NCI-H1092 (cell line): ENCODE data around the gene MAPKAPK3.
A peak's percentile ranks its signal among the peaks of the same experiment; 100 is the strongest.

Experiments used
- DNase-seq: peaks from one replicate; lab custom pipeline; 2025; lab: John Stamatoyannopoulos, UW

Gene MAPKAPK3

GRCh38 chr3:50617096-50617791 is at the start of gene MAPKAPK3:
TSS of gene MAPKAPK3 (plus strand) at chr3:50617151. CDS start at chr3:50617566, 415 bp downstream.
- DNase-seq = no peak

DNA sequence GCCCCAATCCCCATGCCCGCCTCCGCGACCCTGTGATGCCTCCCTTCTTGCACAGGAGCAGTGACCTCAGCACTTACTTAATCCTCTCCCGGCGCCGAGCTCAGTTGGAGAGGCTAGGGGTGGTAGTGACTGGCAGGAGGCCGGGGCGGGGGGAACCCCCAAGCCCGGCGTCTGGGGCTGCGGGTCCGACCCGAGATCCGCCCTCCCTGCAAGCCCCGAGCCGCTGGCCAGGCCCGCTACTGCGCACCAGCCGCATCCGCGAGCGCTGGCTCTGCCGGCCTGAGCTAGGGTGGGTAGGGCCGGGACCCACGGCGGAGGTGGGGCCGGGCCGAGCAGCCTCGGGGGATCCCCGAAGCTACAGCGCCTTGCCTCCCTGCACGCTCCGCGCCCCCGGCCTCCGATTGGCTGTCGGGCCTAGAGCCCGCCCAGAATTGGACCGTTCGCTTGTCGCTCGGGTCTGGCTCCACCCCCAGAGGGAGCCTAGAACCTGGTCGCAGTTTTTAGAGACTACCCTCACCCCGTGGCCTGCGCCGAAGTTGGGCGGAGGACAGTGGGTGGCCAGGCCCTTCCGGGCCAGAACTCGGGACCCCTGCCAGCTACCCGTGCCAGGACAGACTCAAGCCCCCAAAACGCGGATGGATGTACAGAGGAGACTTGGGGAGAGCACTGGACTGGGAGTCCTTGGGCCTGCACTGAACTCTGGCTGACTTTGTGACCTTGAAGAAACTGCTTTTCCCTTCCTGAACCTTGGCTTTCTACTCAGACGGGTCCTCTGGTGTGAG is 49.4 kb upstream of the MAPKAPK3 start, which contains the start of gene C3orf18:
Gene C3orf18 (minus strand): TSS at position 362 of the 782 bp plus-strand sequence. CDS start 2,048 bp downstream, outside the sequence.
- peak; percentile 70 for DNase-seq

DNA sequence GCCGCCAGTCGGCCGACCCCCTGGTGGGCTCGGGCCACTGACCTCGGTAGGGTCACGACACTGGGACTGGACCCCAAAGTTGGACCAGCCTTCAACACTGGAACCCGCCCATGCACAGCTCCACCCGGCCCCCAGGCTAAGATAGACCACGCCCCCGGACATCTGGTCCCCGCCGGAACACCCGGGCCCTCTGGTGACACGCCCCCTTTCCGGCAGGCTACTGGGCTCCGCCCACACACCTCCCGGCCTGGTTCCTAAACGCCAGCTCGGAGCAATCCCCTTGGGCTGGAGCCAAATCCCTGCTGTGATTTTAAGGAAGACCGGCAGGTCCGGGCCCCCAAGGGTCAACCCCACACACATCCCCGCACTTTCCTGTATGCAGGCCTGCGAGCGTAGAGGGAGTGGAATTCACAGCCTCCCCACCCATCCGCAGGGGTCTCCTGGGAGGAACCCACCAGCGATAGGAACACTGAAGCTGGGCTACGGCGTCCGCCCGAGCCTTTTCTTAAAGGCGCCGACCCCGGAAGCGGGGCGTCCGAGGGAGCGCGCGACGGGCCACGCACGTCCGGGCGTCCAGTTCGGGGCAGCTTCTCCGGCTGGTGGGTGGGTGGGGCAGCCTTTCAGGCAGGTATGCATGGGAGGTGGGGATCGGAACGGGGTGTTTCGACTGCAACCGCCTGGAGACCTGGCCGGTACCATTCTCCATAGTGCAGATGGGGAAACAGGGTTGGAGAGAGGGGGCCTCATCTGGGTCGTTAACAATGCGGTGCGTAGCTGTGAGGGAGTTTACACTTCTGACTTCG is 47.8 kb upstream of the MAPKAPK3 start, which contains the start of gene HEMK1:
Gene HEMK1 (plus strand): TSS at position 576 of the 803 bp plus-strand sequence. CDS start 1,583 bp downstream, outside the sequence.
- DNase-seq = peak; percentile 88

DNA sequence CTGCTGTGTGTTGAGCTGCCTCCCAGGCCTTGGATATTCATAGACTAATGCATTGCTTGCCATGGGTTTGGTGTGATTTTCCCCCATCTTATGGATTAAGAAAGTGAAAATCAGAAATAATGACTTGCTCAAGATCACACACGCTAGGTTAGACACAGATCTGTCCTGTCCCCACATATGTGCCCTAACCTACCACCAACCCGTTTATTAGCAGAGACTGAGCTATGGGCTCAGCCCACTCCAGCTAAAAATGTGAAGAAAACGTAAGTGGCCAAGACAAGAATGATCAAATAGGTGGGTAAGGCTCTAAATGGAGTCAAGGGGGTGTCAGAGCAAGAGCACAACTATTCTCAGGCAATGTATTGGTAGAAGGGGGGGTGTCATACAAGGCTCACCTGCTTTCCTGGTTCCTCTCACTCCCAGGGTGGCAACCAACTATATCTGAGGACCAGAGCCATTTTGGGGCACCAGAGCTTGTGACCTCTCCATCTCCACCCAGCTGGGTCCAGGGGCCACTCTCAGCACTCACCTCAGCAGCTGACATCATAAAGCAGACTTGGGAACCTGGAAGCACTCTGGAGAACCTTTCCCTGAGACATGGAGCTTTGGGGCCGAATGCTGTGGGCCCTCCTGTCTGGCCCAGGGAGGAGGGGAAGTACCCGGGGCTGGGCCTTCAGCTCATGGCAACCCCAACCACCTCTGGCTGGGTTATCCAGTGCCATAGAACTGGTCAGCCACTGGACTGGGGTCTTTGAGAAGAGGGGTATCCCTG is 46.3 kb upstream of the MAPKAPK3 start:
- no peak for DNase-seq

GRCh38 chr3:50571486-50571885 is 45.5 kb upstream of the MAPKAPK3 start:
- no peak for DNase-seq

DNA sequence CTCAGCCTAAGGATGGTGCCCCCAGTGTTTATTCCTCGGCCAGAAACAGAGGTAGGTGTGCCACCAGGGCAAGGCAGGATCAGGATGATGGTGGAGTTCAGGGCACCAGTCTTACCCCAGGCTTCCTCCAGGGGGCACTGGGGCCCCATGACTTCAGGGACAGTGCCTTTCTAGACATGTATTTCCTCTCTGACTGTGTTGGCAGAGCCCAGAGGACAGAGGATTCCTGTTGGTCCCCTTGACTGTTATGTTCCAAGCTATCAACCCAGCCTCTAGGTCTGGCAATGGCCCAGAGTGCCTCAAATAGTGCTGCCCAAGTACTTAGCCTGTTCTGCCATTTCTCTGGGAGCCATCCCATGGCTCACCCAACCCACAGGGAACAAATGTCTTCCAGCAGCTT is 44.8 kb upstream of the MAPKAPK3 start:
- peak; percentile 16 for DNase-seq

DNA sequence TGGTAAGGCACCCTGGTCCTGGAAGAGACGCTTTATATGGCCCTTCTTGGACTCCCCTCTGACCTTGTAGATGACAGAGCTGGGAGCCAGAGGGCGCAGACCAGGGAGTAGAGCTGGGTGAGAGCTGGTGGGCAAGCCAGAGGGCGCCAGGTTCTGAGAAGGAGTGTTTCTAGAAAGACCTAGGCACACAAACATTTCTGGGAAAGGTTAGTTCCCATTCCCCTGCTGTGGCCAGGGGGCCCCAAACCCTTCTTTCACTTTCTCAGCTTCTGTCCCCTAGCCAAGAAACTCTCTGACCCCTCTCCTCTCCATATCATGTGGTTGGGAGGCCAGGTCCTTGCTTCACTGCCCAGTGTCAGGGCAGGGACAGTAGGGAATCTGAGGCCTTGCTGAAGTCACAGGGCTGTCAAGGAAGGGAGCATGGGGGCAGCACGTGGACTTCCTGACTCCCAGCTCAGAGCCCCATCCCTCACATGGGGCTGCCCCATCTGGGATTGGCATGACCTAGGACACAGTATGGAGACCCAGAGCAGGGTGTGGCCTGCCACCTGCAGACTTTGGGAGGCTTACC is 44.1 kb upstream of the MAPKAPK3 start:
- no peak for DNase-seq

- no peak for DNase-seq
Observed at GRCh38 chr3:50573566-50574443, 43.1 kb upstream of the MAPKAPK3 start.

DNA sequence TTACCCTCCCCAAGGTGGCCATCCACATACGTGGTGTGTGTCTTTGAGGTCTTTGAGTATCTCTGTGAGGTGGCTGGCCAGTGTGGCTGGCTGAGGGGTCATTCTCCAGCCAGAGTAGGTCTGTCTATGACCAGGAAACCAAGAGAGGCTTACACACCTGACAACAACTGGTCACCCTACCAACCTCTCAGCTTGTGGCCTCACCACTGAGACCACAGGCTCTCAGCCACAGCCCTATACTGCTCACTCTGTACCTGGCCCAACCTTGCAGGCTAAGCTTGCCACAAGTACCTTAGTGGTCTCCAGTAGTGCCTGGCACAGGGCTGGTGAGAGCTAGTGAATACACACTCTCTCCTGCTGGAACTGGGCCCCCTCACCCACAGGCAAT is 42.5 kb upstream of the MAPKAPK3 start:
- DNase-seq = no peak

DNA sequence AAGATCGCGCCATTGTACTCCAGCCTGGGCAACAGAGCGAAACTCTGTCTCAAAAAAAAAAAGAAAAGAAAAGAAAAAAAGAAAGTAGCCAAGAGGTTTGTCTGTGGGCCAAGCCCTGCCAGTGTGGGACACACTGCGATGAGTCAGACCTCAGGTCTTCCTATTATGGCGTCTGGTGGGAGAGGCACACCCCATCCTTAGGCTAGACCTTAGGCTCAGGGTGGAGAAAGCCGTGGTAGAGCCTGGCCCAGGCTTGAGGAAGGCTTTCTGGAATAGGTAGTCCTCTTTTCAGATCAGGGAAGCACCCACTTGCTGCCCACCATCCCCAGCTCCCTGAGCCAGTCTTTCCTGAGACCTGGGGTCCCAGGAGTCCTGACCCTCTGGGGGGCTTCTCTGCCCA is 41.6 kb upstream of the MAPKAPK3 start:
- no peak for DNase-seq

DNA sequence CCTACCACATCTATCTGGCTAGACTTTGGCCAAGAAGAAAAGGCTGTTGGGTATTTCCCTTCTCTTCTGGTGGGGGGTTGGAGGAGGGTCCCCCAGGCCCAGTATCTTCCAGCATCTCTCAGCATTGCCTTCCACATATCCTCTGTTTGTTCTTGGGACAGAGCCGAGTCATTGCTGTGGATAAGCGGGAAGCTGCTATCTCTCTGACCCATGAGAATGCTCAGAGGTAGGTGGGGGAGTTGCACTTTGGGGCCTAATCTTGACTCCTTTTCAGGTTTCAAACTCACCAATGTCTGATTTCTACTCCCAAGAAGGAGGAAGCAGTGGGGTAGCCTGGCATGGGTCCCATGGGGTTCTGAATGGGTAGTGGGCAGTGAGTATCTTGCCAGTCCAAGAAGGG is 39.6 kb upstream of the MAPKAPK3 start:
- no peak for DNase-seq

DNA sequence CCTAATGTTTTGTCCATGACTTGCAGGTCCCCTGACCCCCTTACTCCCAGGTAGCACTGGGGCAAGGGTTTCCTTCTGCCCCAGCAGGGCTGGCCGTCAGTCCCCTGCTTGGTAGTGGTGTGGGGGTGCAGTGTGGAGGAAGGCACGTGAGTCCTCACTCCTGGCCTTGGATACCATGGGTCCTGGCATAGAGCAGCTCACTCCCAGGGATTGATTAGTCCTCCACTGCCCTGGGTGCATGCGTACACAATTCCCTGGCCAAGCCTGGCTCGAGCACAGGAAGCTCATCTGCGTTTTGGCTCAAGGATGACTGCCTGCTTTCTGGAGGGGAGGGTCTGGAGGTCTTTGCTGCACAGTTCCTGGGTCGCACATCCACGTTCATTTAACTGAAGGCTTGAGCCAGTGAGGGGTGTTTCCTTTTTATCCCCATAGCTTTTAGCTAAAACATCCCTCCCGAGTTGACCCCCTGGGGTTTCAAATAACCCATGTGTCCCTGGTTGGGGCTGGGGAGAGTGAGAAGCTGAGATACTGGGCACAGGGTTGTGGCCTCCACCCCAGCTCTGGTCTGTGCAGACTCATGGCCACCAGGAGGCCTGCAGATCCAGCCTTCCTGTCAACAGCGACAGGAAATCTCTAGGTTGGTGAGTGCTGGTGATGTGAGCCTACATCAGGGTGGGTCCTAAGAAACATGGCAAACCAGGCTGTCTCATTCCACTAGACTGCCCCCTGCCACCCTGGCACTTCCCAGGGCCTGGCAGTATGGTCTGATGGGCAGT is 36.1 kb upstream of the MAPKAPK3 start:
- DNase-seq = no peak

GRCh38 chr3:50581459-50581842 is 35.5 kb upstream of the MAPKAPK3 start:
- DNase-seq = no peak

GRCh38 chr3:50582083-50582482 is 34.9 kb upstream of the MAPKAPK3 start:
- no peak for DNase-seq

DNA sequence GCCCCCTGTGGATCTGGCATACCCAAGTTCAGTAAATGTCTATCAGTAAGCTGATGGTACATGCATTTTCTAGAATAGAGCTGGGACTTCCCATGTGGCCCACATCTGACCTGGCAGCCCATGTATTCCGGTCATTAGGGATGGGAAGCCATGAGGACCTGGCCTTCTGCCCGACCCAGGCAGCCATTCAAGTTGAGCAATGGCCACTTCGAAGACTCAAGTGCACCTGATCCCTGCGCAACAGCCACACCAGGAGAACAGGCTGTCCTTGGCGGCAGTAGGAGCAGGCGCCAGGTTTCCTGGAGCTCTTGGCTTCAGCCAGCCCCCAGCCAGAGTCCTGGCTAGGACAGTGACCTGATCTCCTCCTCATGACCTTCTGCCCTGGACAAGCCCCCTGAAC is 33.1 kb upstream of the MAPKAPK3 start:
- DNase-seq = no peak

DNA sequence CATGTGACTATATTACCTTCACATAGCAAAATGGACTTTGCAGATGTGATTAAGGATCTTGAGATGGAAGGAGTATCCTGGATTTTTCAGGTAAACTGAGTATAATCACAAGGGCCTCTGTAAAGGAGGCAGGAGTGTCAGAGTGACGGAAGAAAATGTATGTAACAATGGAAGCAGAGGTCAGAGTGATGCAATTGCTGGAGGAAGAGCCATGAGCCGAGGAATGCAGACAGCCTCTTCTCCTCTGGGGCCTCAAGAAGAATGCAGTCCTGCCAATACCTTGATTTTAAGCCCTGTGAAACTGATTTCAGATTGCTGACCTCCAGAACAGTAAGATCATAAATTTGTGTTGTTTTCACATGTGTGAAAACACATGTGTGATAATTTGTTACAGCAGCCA is 32.6 kb upstream of the MAPKAPK3 start:
- DNase-seq = no peak

DNA sequence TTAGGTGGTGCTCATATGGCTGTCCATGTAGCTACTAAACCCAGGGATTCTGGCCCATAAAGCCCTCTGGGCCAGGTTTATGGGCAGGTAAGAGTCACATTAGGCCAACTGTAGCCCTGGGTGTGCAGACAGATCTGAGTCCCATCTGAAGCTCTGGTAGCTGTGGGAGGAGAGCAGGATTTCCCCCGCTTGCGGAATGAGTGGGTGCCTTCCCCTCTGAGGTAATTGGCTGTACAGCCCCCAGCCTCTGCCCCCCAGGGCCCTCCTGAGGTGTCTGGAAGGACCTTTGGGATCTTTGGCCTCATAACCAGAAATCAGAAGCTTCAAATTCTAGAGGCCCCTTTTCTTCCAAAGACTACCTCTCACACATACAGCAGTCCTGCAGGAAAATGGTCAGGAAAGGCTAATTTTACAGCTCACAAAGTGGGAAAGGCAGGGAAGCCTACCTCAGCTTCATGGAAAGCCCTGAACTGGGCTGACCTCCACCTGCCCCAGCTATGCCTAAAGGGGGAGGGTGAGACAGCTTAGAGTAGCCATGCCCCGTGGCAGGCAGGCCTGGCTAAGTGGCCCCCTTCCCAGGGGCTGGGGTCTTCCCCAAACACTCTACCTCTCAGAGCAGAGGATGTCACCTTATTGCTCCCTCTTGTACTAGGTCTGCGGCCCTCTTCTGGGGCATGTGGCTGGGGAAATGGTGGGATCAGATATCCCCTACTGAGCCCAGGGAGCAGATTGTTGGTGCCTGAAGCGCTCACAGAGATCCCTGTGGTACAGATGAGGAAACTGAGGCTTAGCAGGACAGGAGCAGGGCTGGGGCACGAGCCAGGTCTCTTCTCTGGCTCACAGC is 30.8 kb upstream of the MAPKAPK3 start:
- DNase-seq = no peak

DNA sequence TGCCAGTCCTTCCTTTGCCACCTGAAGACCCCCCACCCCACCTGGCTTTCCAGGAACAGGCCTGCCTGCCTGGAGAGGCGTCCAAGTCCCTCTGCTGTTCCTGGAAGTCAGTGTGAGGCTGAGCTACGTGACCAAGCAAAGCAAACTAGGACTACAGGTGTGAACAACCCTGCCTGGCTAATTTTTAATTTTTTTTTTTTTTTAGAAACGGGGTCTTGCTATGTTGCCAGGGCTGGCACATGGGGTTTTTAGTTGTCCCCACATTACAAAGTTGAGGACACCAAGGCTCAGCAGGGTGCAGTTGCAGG is 30.2 kb upstream of the MAPKAPK3 start:
- DNase-seq = no peak

- DNase-seq = no peak
Observed at GRCh38 chr3:50587373-50587772, 29.6 kb upstream of the MAPKAPK3 start.
